ENCODE measurements around the gene SEC22C. TPM values are rescaled to one million over a fixed set of nuclear protein-coding genes. Genes with fewer than 3 reads are reported as not detected.

The SEC22C gene
- total and polyA plus RNA-seq, 2 experiments from 2014 or later: 21.9 to 48.3 TPM

DNA sequence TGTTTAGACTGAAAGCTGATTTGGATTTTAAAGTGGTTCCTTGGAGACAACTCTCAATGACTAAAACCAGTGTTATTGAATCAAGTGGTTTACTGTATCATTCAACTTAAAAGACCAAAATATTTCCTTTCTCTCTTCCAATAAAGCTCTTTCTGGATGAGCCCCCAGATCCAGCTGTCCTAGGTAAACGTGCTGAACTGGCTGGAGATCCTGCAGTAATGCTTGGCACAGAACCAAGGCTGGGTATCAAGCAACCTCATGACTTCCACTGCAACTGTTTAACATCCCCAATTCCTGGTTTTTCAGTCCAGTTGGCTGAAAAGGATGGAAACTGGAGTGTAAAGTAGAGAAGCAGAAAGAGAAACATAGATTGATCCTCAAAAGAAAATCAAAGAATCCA is 28.9 kb downstream of the SEC22C start (continued):
- no peak for TF ChIP-seq REST (IDR thresholded peaks at IDR 0.05; ENCODE audit: unreplicated experiment)
- no peak for TF ChIP-seq CREB1 (CRISPR knock-in tag; IDR thresholded peaks at IDR 0.05; ENCODE audit: low read depth)
- no peak for TF ChIP-seq EZH2 (IDR thresholded peaks at IDR 0.05; ENCODE audit: low read depth, unreplicated experiment)
- no peak for TF ChIP-seq STAT1 (IDR thresholded peaks at IDR 0.05; ENCODE audit: unreplicated experiment)
- TF ChIP-seq ETS1 (IDR thresholded peaks at IDR 0.05): no peak
- TF ChIP-seq NANOG (IDR thresholded peaks at IDR 0.05; ENCODE audit: borderline replicate concordance): no peak
- no peak for TF ChIP-seq EZH2phosphoT487 (IDR thresholded peaks at IDR 0.05; ENCODE audit: unreplicated experiment)
- TF ChIP-seq, protein P1, sequence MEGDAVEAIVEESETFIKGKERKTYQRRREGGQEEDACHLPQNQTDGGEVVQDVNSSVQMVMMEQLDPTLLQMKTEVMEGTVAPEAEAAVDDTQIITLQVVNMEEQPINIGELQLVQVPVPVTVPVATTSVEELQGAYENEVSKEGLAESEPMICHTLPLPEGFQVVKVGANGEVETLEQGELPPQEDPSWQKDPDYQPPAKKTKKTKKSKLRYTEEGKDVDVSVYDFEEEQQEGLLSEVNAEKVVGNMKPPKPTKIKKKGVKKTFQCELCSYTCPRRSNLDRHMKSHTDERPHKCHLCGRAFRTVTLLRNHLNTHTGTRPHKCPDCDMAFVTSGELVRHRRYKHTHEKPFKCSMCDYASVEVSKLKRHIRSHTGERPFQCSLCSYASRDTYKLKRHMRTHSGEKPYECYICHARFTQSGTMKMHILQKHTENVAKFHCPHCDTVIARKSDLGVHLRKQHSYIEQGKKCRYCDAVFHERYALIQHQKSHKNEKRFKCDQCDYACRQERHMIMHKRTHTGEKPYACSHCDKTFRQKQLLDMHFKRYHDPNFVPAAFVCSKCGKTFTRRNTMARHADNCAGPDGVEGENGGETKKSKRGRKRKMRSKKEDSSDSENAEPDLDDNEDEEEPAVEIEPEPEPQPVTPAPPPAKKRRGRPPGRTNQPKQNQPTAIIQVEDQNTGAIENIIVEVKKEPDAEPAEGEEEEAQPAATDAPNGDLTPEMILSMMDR (conservative IDR thresholded peaks at IDR 0.05; ENCODE audit: low read depth in 2 of 2): no peak
- no peak for TF ChIP-seq JUNB (IDR thresholded peaks at IDR 0.05; ENCODE audit: unreplicated experiment)
- TF ChIP-seq POLR2AphosphoS5 (IDR thresholded peaks at IDR 0.05; ENCODE audit: low read depth): no peak
- no peak for TF ChIP-seq ZNF331 (CRISPR knock-in tag; IDR thresholded peaks at IDR 0.05; ENCODE audit: low read depth)

DNA sequence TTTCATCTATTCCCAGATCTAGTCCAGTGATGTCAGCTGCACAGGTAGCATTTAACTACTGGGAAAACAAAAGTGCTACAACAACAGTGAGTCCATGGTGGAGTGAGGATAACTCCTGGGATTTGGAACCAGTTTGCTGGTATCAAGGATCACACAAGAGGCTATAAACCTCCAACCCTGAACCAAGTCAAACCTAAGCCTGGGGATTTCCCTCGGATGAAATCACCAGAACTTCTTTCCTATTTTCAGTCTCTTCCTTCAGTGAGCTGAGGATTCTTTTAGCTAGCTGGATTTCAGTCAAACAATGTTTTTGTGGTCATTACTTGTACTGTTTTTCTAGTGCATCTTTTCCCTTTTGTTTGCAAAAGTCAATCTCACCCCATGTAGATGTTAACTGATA is 31.5 kb downstream of the SEC22C start:
- Histone ChIP-seq H3K4me3 (no peak overlapping the region), H3K27me3 (ENCODE audit: insufficient read depth) (no peaks in the 10 kb centered on the region), H3K9me2 (ENCODE audit: insufficient read depth) (no peaks in the 10 kb centered on the region), H3K36me3 (ENCODE audit: insufficient read depth) (peaks cover 17% of the 10 kb centered on the region; the same call in 1 of the 2 replicates), H4K20me1 (replicated peaks; ENCODE audit: insufficient read depth) (no peaks in the 10 kb centered on the region; the same call in 1 of the 2 replicates), H3K4me1 (ENCODE audit: insufficient read depth) (no peaks in the 10 kb centered on the region), H3K27ac (ENCODE audit: low read depth) (no peak overlapping the region), H3F3A (replicated peaks; ENCODE audit: low read depth) (0 out of 2 replicates have a peak, but pooled peaks cover 3% of the 10 kb centered on the region), H3K79me2 (replicated peaks; ENCODE audit: insufficient read depth) (no peaks in the 10 kb centered on the region), H3K4me2 (no peak overlapping the region), H2AFZ (no peak overlapping the region)
- H3K27me3 Mint-ChIP-seq (ENCODE audit: insufficient read depth, low read depth, poor library complexity): peaks cover 2% of the 10 kb centered on the region
- H3K36me3 Mint-ChIP-seq (ENCODE audit: low read depth): peaks cover 30% of the 10 kb centered on the region
- H3K27ac Mint-ChIP-seq: no peak overlapping the region
- no peaks in the 10 kb centered on the region; the same call in 2 of the 3 replicates for H3K9me3 Mint-ChIP-seq
- TF ChIP-seq NANOG (IDR thresholded peaks at IDR 0.05; ENCODE audit: borderline replicate concordance) (no peak), EZH2 (IDR thresholded peaks at IDR 0.05; ENCODE audit: low read depth, unreplicated experiment) (no peak)
- no peak for ATAC-seq
- no peak for DNase-seq (ENCODE audit: low spot score)
- H3K4me1 Mint-ChIP-seq: peaks cover 11% of the 10 kb centered on the region; the same call in 2 of the 3 replicates
- no peak overlapping the region for H3K4me3 Mint-ChIP-seq

Measured in GM23338 (cell line).